Fibroblast of skin of scalp (primary cell): ENCODE results near the gene ADAM33. TPM values are rescaled to one million over a fixed set of nuclear protein-coding genes. Genes with fewer than 3 reads are reported as not detected.

Experiments
- DNase-seq: peaks from one replicate; pipeline ENCODE4 v3.0.0-alpha.2; 2013
- polyA plus RNA-seq, 2 experiments: library from polyadenylated mRNA; unstranded; fragments of 120-200 nt; gene quantifications; one replicate each; pipeline ENCODE4 v1.2.1, GENCODE V29; 2013; ENCODE audit not compliant: insufficient read length in 2 of 2

Gene ADAM33, protein sequence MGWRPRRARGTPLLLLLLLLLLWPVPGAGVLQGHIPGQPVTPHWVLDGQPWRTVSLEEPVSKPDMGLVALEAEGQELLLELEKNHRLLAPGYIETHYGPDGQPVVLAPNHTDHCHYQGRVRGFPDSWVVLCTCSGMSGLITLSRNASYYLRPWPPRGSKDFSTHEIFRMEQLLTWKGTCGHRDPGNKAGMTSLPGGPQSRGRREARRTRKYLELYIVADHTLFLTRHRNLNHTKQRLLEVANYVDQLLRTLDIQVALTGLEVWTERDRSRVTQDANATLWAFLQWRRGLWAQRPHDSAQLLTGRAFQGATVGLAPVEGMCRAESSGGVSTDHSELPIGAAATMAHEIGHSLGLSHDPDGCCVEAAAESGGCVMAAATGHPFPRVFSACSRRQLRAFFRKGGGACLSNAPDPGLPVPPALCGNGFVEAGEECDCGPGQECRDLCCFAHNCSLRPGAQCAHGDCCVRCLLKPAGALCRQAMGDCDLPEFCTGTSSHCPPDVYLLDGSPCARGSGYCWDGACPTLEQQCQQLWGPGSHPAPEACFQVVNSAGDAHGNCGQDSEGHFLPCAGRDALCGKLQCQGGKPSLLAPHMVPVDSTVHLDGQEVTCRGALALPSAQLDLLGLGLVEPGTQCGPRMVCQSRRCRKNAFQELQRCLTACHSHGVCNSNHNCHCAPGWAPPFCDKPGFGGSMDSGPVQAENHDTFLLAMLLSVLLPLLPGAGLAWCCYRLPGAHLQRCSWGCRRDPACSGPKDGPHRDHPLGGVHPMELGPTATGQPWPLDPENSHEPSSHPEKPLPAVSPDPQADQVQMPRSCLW
- 29.6 TPM for polyA plus RNA-seq (2013, experiment 1 of 2; ENCODE audit: insufficient read length)
- 29.7 TPM for polyA plus RNA-seq (2013, experiment 2 of 2; ENCODE audit: insufficient read length)

DNA sequence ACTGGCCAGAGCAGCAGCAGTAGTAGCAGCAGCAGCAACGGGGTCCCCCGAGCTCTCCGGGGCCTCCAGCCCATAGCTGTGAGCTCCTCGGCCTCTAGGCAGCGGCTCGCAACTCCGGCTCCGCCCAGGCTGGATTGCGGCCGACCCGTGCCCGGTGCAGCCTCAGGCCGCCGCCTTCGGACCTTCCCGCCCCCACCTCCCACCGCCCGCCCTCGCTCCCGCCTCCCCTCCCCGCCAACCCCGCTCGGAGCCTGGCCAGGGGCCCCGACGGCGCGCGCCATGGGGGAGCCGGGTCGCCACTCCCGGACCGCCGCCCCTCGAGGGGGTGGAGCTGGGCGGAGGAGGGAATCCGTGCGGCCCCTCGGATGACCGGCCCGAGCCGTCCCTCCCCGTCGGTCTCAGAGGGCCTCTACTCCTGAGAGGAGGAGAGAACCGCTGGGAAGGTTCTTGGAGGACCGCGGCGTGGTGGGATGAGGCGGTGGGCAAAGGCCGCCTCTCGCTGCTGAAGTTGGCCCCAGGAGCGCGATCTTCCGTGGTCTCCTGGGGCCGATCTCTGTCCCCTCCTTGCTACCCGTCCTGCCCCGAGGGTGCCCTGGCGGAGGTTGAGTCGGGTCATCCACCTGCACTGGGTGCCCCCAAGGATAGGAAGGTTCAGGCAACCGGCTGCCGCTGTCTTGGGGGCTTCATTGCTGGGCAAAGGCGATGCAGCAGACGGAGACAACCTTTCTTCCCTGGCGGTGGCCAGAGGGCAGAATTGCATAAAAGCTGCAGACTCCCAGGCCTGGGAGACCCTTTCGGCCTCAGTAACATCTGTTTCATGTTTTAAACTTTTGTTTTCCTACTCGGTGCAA lies at the start of gene ADAM33:
TSS of gene ADAM33 (minus strand) at position 80 of the 851 bp plus-strand sequence. CDS start at position 74, 6 bp downstream.
- peak; percentile 34 for DNase-seq

DNA sequence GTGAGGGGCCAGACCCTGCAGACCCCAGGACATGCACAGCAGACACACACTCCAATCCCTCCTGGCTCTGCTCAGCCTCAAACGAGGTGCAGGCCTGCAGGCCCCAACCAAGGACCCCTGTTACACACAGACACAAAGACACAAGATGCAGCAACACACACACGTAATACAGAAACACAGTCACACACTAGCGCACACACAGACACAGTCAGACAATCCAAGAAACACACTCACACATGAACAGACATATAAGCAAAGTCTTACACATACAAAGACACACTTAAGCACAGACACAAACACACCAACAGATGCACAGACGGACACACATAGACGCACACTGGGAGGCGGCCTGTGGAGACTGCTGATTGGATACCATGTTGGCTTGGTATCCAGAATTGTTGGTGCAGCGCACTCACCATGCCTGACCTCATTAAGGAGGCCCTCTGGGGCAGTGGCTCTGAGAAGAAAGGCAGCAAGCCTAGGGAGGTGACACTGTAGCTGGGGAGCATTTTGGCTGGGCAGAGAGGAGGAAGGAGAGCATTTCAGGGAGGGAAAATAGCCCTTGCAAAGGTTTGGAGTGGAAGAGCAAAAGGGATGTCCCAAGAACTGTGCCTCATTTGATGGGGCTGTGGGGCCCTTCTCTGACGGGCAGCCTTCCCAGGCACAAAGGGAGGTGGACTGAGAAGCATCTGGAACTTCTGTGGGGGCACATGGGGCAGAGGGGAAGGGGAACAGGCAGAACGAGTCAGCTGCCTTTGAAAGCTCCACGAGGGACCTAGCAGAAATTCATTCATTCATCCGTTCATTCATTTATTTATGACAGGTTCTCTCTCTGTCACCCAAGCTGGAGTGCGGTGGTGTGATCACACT lies 49.2 kb upstream of the ADAM33 start:
- peak; percentile 4 for DNase-seq

DNA sequence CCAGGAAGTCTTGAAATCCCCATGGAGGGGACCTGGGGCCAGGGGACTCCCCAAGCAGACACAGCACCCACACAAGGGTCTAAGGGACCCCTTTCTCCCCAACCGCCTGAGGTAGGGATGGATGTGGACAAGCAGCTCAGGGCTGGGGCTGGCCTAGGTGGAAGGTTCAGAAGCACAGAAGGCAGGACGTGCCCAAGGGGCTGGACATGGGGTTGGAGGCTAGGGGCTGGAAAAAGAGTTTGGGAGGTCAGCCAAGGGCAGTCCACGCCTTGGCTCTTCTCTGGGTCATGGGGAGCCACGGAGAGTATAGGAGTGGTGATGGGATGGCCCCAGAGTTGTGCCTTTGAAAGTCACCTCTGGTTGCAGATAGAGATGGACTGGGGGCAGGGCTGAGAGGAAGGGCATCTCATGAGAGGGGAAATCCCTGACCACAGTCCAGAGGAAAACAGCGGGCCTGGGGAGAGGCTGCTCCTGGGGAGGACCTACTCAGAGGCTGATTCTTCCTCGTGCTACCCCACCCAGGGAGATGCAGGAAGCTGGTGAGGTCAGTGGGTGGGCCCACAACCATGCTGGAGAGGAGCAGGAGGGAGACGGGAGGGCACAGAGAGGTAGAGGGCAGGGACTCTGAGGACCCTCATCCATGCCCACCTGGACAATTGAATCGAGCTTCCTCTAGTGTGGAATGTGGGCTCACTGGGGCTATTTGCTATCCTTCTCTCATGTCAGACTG lies 48.2 kb upstream of the ADAM33 start:
- DNase-seq: no peak

DNA sequence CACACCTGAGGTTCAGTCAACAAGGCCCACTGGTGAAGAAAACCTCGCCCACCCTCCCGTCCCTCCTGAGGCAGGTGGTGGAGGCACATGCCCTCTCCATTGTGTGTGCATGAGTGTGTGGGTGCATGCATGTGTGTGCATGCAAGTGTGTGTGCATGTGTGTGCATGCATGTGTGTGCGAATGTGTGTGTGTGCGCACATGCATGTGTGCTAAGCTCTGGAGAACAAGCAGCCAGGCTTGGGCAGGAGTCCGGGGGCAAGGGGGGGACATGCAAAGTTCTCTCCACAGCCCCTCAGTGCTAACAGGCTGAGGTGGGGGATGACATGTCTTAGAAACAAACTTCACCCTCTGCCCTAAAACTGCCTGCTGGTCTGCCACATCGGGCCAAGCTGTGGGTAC lies 47.6 kb upstream of the ADAM33 start:
- DNase-seq: no peak

DNA sequence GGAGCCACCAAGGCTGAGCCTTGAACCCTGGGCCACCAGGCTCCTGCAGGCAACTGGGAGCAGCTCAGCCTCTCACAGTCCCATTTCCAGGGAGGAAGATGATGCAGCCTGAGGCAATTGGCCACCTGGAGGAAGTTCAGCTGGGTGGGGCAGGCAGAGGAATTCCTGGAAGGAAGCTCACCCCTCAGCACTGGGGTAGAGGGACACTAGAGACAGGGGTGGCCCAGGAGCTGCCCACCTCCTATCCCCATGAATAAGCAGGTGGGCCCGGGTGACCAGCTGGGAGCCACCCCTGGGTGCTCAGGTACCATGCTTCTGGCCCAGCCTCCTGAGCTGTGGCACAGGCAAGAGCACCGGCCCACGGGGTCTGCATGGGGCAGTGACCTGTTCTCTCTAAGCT lies 47.1 kb upstream of the ADAM33 start:
- DNase-seq: no peak

DNA sequence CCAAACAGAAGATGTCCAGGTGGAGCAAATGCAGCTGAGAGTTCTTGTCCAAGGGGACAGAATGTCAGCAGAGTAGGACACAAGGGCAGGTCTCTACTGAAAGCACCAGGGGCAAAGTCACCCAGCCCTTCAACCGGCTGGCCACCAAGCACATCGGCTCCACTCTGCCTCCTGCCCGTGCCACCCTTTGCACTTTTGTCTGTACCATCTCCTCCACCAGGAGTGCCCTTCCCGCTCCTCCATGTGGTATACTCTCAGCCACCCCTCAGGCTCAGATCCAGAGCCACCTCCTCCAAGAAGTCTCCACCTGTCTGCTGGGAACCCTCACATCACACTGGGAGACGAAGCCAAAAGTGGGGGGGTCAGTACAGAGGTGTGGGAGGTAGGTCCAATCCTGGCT lies 46.5 kb upstream of the ADAM33 start:
- DNase-seq: no peak

DNA sequence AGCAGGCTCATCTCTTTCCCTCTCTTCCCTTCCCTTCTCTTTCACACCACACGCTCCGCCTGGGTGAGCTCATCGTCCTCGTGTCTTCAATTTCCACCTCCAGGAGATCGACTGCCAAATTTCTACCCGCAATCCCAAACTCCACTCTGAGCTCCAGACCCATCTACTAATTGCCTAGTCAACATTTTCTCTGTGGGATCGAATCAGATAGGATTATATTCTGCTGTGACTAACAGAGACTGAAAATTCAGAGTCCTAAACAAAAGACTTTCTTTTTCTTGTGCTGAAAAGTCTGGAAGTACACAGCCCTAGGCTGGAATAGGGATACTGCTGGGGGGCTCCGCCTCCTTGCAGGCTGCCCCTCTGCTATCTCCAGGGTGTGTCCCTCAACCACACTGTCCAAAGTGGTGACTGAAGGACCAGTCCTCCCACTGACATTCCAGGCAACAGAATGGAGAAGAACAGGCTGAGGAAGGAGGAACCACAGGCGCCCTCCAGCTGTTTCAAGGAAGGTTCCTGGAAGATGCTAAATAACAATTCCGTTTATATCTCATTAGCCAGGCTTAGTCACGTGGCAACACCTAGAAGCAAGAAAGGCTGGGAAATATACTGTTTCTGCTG lies 45.7 kb upstream of the ADAM33 start:
- peak; percentile 47 for DNase-seq

DNA sequence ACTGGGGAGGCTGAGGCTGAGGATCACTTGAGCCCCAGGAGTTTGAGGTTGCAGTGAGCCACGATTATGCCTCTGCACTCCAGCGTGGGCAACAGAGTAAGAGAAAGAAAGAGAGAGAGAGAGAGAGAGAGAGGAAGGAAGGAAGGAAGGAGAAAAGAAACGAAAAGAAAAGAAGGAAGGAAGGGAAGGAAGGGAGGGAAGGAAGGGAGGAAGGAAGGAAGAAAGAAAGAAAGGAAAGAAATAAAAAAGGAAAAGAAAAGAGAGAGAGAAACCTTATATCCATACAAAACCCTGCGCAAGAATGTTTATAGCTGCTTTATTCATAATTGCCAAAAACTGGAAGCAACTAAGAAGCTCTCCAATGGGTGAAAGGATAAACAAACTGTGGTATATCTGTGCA lies 42.5 kb upstream of the ADAM33 start:
- DNase-seq: no peak

DNA sequence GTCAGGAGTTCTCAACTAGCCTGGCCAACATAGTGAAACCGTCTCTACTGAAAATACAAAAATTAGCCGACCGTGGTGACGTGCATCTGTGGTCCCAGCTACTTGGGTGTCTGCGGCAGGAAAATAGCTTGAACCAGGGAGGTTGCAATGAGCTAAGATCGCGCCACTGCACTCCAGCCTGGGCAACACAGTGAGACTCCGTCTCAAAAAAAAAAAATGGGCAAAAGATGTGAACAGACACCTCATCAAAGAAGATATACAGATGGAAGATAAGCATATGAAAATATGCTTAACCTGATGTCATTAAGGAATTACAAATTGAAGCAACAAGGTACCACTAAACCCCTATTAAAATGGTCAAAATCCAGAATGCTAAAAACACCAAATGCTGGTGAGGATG lies 41.5 kb upstream of the ADAM33 start:
- DNase-seq: no peak

DNA sequence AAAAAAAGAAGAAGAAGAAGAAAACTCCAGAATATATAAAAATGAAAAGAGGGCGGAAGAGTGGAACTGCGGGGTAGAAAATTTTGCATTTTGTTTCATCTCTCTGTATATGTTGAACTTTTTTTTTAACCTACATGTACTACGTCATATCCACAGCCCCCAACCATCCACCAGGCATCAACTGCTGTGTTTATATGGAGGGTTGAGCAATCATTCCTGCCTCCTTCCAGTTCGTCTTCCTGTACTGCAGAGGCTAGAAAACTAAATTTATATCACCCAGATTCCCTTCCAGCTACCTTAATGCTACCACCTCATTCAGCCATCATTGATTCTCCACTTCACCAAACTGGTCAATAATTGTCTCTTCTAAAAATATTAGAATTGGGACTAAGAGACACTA lies 40.1 kb upstream of the ADAM33 start:
- DNase-seq: no peak

DNA sequence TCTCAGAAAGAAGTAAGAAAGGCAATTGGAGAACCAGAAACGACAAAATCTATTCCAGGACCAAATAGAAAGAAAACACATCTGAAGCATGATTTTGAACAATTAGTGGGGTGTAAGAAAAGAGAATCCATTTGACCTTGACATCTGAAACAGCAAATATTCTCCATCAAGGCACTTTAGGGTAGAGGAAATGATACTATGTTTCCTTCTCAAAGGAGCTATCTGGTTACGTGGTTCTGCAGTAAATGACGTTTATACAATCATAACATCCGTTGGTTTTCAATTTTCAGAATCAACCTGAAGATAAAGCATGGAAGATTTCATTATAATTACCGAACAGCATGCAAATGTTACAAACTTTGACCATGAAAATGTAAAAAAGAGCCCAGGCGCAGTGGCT lies 38.8 kb upstream of the ADAM33 start:
- no peak for DNase-seq

DNA sequence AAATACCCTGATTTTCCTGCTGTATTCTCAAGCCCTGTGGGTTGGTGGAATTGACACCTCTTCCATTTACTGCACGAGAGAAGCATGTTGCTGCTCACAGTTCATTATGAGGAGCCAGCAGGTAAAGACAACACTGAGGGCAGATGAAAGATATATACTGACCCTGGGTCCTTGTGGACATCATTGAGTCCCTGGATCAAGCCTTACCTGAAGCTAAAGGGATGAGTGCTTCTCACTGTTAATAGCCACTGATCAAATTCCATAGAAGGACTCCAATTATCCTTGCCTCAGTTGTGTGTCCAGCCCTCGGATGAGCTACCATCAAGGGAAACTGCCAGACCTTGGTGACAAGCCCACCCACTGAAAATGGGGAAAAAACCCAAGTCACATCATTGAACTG lies 38.3 kb upstream of the ADAM33 start:
- DNase-seq: no peak

DNA sequence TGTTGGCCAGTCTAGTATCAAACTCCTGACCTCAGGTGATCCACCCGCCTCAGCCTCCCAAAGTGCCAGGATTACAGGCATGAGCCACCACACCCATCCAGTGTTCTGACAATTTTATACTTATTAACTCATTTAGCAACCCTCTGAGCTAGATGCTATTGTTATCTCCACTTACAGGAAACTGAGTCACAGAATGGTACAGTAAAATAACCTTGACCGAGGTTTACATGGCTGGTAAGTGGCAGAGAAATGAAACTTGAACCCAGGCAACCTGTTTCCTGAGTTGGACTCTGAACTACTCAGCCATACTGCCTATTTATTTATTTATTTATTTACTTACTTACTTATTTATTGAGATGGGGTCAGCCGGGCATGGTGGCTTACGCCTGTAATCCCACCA lies 37.2 kb upstream of the ADAM33 start:
- DNase-seq: no peak

DNA sequence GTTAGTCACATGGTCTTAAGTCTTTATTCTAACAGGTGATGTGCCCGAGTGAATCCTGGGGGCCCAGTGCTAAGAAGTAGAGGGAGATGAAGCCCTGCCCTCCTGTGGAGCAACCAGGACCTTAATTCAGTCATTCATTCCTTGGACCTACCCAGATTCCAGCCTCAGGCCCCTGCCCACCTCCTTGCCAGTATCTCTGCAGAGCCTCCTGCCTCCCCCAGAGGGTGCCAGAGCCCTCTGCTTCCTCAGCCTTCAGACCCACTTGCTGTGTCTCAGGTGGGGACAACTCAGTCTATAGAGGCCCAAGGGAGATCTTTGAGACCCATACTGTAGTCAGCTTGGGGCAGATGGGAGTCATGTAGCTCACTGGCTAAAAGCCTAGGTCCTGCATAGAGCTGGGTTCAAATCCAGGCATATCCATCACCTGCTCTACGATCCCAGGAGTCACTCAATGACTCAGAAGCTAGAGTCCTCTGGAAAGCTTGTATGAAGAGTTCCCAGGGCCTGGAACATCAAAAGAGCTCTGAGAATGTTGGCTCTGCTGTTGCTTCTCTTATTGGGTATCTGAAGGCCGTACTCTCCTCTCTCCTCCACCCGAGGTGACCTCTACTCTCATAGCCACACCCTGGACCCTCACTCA lies 34.5 kb upstream of the ADAM33 start:
- DNase-seq: peak; percentile 51

DNA sequence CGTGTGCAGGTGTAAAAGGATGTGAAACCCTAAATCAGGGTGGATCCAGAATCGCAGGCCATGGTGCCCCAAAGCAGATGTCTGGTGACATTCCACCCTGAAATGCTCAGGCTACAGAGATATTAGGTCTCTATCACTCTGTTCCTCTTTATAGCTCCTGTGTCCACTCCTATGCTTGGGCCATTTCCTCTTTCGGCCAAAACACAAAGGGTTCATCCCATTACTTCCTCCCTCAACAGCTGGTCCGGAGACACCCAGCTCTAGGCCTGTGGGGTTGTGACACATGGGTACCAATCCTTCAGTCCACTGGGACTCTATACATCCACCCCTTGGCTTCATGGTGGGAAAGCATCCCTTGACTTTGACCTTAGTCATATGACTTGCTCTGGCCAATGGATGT lies 32.3 kb upstream of the ADAM33 start:
- no peak for DNase-seq

DNA sequence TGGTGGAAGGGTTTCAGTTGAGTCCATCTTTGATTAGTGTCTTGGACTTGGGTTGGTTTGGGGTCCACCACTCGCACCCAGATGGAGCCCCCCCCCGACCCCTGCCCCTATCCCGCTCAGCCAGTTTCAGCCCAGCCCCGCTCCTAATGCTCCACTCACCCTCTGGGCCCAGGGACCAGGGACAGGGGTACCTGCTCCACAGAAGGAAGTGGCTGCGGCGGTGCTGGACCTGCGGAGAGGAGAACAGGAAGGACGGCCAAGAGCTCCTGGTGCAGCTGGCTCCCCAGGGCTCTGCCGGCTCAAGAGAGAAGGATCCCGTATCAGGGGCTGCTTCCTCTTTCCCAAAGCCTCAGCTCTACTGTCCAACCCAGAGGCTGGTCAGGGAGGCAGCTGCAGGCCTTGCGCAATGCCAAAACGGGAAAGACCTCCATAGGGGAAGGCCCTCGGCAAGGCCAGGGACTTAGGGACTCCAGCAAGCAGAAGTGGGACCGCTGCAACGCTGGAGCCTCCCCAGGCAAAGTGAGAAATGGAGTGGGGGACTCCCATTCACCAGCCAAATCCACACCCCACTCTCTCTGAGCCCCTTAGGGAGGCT lies 30.6 kb upstream of the ADAM33 start, which contains the start of gene SIGLEC1:
TSS of gene SIGLEC1 (minus strand) at position 322 of the 595 bp plus-strand sequence. CDS start 5,472 bp downstream, outside the sequence.
- DNase-seq: no peak

DNA sequence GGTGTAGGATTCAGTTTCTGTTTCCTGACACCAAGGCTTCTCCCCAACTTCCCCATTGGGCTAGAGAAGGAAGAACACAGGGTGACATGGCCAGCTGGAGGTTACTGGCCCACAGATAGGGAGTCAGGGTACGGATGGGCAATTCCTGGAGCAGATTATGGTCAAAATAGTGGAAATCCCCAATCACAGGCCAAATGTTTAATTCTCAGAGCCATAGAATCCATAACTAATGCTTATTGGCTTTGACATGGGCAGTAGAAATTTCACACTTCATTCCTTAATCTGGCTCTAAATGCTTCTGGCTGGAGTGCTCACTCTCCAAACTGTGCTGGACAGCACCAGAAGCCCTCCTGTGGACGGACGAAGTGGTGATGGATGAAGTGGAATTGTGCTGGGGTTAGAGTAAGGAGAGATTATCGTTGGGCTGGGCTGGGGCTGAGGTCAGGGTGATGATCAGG lies 29.7 kb upstream of the ADAM33 start:
- DNase-seq: no peak

DNA sequence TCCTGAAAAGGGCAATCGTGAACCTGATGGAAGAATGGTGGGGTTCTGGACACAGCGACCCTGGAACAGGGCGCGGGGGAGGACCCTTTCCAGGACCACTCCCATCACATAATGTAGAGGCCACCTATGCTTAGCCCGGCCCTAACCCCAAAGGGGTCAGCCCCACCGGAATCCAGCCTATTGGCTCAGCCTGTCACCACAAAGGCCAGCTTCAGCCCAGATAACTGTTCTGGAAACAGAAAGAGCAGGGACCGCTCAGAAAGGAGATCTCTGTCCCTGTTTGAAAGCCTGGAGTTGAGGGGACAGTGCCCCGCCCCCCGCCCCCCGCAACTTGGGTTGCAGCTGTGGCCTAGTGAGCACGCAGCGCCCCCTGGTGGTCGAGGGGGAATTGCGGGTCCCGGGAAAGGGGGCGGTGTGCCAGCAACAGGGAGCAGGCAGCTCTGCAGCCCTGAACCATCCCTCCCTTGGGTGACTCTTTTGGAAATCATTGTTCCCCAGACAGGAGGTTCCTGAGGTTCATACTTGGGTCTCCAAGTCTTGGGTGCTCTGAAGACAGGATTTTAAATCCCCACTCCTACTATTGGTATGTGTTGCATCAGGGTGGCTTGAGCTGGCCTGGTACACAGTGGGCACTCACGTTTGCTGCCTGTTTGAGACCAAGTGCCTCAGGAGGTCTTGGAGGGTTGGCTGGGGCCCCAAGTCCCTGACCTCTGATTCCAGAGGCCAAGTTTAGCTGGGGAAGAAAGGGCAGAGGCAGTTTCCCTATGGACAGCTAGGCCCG lies 29.1 kb upstream of the ADAM33 start:
- DNase-seq: peak; percentile 62
